Measurements from ENCODE around the gene TBC1D10A.

DNA sequence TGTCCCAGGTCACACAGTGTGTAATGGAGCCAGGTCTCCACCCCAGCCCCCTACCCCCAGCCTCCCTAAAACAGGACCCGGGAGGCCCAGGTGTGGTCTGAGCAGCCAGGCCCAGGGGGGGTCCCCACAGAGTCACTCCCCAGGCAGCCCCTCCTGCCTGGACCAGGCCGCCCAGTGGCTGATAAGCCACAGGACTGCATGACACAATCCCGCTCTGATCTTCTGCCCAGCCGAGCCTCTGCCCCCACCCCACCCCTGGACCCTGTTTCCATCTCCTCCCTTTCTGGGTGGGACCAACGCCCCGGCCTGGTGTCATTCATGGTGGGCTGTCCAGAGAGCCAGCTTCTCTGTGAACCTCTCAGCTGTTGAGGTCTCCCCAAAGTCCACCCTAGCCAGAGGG, 72.4 kb downstream of the TBC1D10A start:
- TF ChIP-seq POLR2A (IDR thresholded peaks at IDR 0.05; ENCODE audit: low read depth, low read length) = no peak
- no peak for TF ChIP-seq SPI1 (IDR thresholded peaks at IDR 0.05; ENCODE audit: low read depth, low read length)
- no peak for TF ChIP-seq POLR2AphosphoS5 (IDR thresholded peaks at IDR 0.05; ENCODE audit: low read depth, low read length)
- TF ChIP-seq TAF1 (IDR thresholded peaks at IDR 0.05; ENCODE audit: low read depth, low read length) = no peak
- TF ChIP-seq POU2F2 (IDR thresholded peaks at IDR 0.05; ENCODE audit: low read depth, low read length) = no peak
- no peak for TF ChIP-seq PAX5 (IDR thresholded peaks at IDR 0.05; ENCODE audit: insufficient read depth, low read length, severe bottlenecking)

Data from GM12891 (cell line).